Frontal cortex (tissue), 4 donors: ENCODE measurements around the gene RPL32. TPM values are rescaled to one million over a fixed set of nuclear protein-coding genes. Genes with fewer than 3 reads are reported as not detected.
A peak's percentile ranks its signal among the peaks of the same experiment; 100 is the strongest.
"Not testable (repeated sequence)": the region's sequence is repeated elsewhere in the genome, so short reads cannot be mapped to it uniquely, and the experiment has no call there.

Source experiments
- DNase-seq, 2 donors: peaks; one replicate each; pipeline ENCODE4 v3.0.0; 2012; ENCODE audit warnings: low spot score in 2 of 2
- FAIRE-seq: peaks from 2 replicates; lab custom pipeline; 2012; peaks lifted over from hg19 to GRCh38; lab: Jason Lieb, UNC
- total RNA-seq: library from RNA; depleted of rRNA; stranded (reverse); fragments of >200 nt; gene quantifications from one replicate; pipeline ENCODE4 v1.2.3, GENCODE V29; 2014
- donor health status: control.
- donor health status: control.
- donor health status: control.

RPL32 gene
- 967 TPM for total RNA-seq

GRCh38 chr3:12841149-12841969 lies at the start of gene RPL32:
TSS of gene RPL32 (minus strand) at chr3:12841565. CDS start at chr3:12840237, 1,328 bp downstream.
- DNase-seq: peak; percentile 78 to 80
- no peak for FAIRE-seq

GRCh38 chr3:12890610-12891390 lies 49.4 kb upstream of the RPL32 start:
- FAIRE-seq (no peak), DNase-seq (no peak)

GRCh38 chr3:12886736-12887135 lies 45.4 kb upstream of the RPL32 start:
- DNase-seq (no peak), FAIRE-seq (no peak)

GRCh38 chr3:12886106-12886679 lies 44.8 kb upstream of the RPL32 start:
- FAIRE-seq (no peak), DNase-seq (no peak)

GRCh38 chr3:12885583-12885930 lies 44.2 kb upstream of the RPL32 start:
- FAIRE-seq (no peak), DNase-seq (no peak)

GRCh38 chr3:12884790-12885582 lies 43.6 kb upstream of the RPL32 start:
- DNase-seq: no peak
- no peak for FAIRE-seq

GRCh38 chr3:12884186-12884680 lies 42.9 kb upstream of the RPL32 start:
- FAIRE-seq (no peak), DNase-seq (peak in 1 of 2 donors; percentile 70)

GRCh38 chr3:12882336-12883310 lies 41.3 kb upstream of the RPL32 start:
- DNase-seq (no peak), FAIRE-seq (no peak)

- FAIRE-seq, DNase-seq: not testable (repeated sequence)
Observed at GRCh38 chr3:12881858-12882257, 40.5 kb upstream of the RPL32 start.

- FAIRE-seq (no peak), DNase-seq (no peak)
Observed at GRCh38 chr3:12879191-12879815, 37.9 kb upstream of the RPL32 start.

- not testable (repeated sequence) for DNase-seq, FAIRE-seq
Observed at GRCh38 chr3:12878758-12879157, 37.4 kb upstream of the RPL32 start.

- FAIRE-seq (no peak), DNase-seq (no peak)
Observed at GRCh38 chr3:12878141-12878574, 36.8 kb upstream of the RPL32 start.

GRCh38 chr3:12877040-12877439 lies 35.7 kb upstream of the RPL32 start:
- FAIRE-seq (no peak), DNase-seq (no peak)

- no peak for FAIRE-seq
- DNase-seq: peak in 1 of 2 donors; percentile 56
Observed at GRCh38 chr3:12875857-12876836, 34.8 kb upstream of the RPL32 start.

GRCh38 chr3:12871404-12871983 lies 30.1 kb upstream of the RPL32 start:
- no peak for DNase-seq
- FAIRE-seq: no peak

GRCh38 chr3:12870942-12871341 lies 29.6 kb upstream of the RPL32 start:
- FAIRE-seq (no peak), DNase-seq (no peak)
